ENCODE results near the gene TMEM108. TPM values are rescaled to one million over a fixed set of nuclear protein-coding genes. Genes with fewer than 3 reads are reported as not detected.

Gene TMEM108
- total and polyA plus RNA-seq, 9 donors = under 0.01 to 4.2 (median 0.46) TPM; not detected in 2

GRCh38 chr3:133408961-133409360 lies 370.8 kb downstream of the TMEM108 start:
- H3K27me3 ChIP-seq = no peaks in the 10 kb centered on the region
- H3K36me3 ChIP-seq = no peaks in the 10 kb centered on the region
- no peaks in the 10 kb centered on the region for H3K4me1 ChIP-seq (ENCODE audit: insufficient read depth)
- no peak overlapping the region for H3K27ac ChIP-seq
- no peak for DNase-seq
- intact Hi-C loops (cut with DNase I) = no loop called here
- H3K4me3 ChIP-seq = no peak overlapping the region
- H3K9me3 ChIP-seq = no peaks in the 10 kb centered on the region
- WGBS, 3 donors = 32 to 53% (median 34%) methylated on average over 2 of the region's 2 CpGs
- TF ChIP-seq CTCF (IDR thresholded peaks at IDR 0.05) (no peak), EP300 (IDR thresholded peaks at IDR 0.05) (no peak), POLR2A (IDR thresholded peaks at IDR 0.05) (no peak)

GRCh38 chr3:133410191-133410892 lies 372.2 kb downstream of the TMEM108 start:
- intact Hi-C loops (cut with DNase I) = no loop called here
- no peak for DNase-seq
- H3K27ac ChIP-seq = no peak overlapping the region
- no peaks in the 10 kb centered on the region for H3K9me3 ChIP-seq
- H3K4me1 ChIP-seq (ENCODE audit: insufficient read depth) = no peaks in the 10 kb centered on the region
- no peak overlapping the region for H3K4me3 ChIP-seq
- no peaks in the 10 kb centered on the region for H3K36me3 ChIP-seq
- TF ChIP-seq POLR2A (IDR thresholded peaks at IDR 0.05) (no peak), CTCF (IDR thresholded peaks at IDR 0.05) (no peak), EP300 (IDR thresholded peaks at IDR 0.05) (no peak)
- no peaks in the 10 kb centered on the region for H3K27me3 ChIP-seq
- WGBS, 3 donors = 77 to 79% (median 78%) methylated on average over 17 of the region's 17 CpGs

GRCh38 chr3:133412183-133413132 lies 374.3 kb downstream of the TMEM108 start:
- Histone ChIP-seq H3K9me3 (no peaks in the 10 kb centered on the region), H3K27me3 (no peaks in the 10 kb centered on the region), H3K27ac (no peak overlapping the region), H3K4me3 (no peak overlapping the region), H3K36me3 (no peaks in the 10 kb centered on the region), H3K4me1 (ENCODE audit: insufficient read depth) (no peaks in the 10 kb centered on the region)
- TF ChIP-seq EP300 (IDR thresholded peaks at IDR 0.05) = no peak
- TF ChIP-seq CTCF (IDR thresholded peaks at IDR 0.05) = no peak
- TF ChIP-seq POLR2A (IDR thresholded peaks at IDR 0.05) = no peak
- intact Hi-C loops (cut with DNase I) = no loop called here
- WGBS, 3 donors = 54 to 65% (median 60%) methylated on average over 26 of the region's 26 CpGs
- peak in 1 of 5 donors; percentile 21 for DNase-seq

GRCh38 chr3:133413161-133414020 lies 375.2 kb downstream of the TMEM108 start:
- 7 to 11% (median 10%) methylated on average over 17 of the region's 17 CpGs for WGBS, 3 donors
- no peak for DNase-seq
- Histone ChIP-seq H3K27ac (no peak overlapping the region), H3K36me3 (no peaks in the 10 kb centered on the region), H3K27me3 (no peaks in the 10 kb centered on the region), H3K9me3 (no peaks in the 10 kb centered on the region), H3K4me1 (ENCODE audit: insufficient read depth) (no peaks in the 10 kb centered on the region), H3K4me3 (peak overlapping the region; percentile 3)
- intact Hi-C loops (cut with DNase I) = no loop called here
- TF ChIP-seq EP300 (IDR thresholded peaks at IDR 0.05) = no peak
- no peak for TF ChIP-seq CTCF (IDR thresholded peaks at IDR 0.05)
- TF ChIP-seq POLR2A (IDR thresholded peaks at IDR 0.05) = no peak
